Kidney tubule cell (primary cell): ENCODE measurements around the gene ABCA8.
"Not testable (repeated sequence)": the region's sequence is repeated elsewhere in the genome, so short reads cannot be mapped to it uniquely, and the experiment has no call there.

Experiments
- DNase-seq: peaks from one replicate; pipeline ENCODE4 v3.0.0-alpha.2; 2018; ENCODE audit warnings: low spot score

The ABCA8 gene, protein sequence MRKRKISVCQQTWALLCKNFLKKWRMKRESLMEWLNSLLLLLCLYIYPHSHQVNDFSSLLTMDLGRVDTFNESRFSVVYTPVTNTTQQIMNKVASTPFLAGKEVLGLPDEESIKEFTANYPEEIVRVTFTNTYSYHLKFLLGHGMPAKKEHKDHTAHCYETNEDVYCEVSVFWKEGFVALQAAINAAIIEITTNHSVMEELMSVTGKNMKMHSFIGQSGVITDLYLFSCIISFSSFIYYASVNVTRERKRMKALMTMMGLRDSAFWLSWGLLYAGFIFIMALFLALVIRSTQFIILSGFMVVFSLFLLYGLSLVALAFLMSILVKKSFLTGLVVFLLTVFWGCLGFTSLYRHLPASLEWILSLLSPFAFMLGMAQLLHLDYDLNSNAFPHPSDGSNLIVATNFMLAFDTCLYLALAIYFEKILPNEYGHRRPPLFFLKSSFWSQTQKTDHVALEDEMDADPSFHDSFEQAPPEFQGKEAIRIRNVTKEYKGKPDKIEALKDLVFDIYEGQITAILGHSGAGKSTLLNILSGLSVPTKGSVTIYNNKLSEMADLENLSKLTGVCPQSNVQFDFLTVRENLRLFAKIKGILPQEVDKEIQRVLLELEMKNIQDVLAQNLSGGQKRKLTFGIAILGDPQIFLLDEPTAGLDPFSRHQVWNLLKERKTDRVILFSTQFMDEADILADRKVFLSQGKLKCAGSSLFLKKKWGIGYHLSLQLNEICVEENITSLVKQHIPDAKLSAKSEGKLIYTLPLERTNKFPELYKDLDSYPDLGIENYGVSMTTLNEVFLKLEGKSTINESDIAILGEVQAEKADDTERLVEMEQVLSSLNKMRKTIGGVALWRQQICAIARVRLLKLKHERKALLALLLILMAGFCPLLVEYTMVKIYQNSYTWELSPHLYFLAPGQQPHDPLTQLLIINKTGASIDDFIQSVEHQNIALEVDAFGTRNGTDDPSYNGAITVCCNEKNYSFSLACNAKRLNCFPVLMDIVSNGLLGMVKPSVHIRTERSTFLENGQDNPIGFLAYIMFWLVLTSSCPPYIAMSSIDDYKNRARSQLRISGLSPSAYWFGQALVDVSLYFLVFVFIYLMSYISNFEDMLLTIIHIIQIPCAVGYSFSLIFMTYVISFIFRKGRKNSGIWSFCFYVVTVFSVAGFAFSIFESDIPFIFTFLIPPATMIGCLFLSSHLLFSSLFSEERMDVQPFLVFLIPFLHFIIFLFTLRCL (N-terminal part only)

GRCh38 chr17:68955181-68955841 is at the start of gene ABCA8:
ABCA8 (minus strand) TSS chr17:68955392; CDS start chr17:68942034, 13,358 bp downstream.
- DNase-seq: no peak

DNA sequence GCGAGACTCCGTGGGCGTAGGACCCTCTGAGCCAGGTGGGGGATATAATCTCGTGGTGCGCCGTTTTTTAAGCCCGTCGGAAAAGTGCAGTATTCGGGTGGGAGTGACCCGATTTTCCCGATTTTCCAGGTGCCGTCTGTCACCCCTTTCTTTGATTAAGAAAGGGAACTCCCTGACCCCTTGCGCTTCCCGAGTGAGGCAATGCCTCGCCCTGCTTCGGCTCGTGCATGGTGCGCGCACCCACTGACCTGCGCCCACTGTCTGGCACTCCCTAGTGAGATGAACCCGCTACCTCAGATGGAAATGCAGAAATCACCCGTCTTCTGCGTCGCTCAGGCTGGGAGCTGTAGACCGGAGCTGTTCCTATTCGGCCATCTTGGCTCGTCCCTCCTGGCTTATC is 49.6 kb upstream of the ABCA8 start:
- not testable (repeated sequence) for DNase-seq

DNA sequence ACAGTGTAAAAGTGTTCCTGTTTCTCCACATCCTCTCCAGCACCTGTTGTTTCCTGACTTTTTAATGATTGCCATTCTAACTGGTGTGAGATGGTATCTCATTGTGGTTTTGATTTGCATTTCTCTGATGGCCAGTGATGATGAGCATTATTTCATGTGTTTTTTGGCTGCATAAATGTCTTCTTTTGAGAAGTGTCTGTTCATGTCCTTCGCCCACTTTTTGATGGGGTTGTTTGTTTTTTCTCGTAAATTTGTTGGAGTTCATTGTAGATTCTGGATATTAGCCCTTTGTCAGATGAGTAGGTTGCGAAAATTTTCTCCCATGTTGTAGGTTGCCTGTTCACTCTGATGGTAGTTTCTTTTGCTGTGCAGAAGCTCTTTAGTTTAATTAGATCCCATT is 44.6 kb upstream of the ABCA8 start:
- not testable (repeated sequence) for DNase-seq

GRCh38 chr17:68993112-68993511 is 37.9 kb upstream of the ABCA8 start:
- DNase-seq: peak; percentile 22

DNA sequence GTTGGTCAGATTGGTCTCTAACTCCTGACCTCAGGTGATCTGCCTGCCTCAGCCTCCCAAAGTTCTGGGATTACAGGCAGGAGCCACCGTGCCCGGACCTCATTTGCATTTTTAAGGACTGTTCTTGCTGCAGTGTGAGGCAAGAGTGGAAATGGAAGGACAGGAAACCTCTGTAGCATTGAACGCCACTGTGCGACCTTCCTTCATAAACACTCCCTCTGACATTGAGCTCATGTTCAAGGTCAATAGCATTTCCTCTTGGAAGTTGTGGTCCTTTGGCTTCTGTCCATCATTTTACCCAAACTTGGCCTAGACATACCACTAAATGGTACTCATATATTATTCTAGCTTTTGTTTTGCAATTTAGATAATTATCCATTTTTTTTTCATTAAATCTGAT is 32.8 kb upstream of the ABCA8 start:
- DNase-seq: no peak

DNA sequence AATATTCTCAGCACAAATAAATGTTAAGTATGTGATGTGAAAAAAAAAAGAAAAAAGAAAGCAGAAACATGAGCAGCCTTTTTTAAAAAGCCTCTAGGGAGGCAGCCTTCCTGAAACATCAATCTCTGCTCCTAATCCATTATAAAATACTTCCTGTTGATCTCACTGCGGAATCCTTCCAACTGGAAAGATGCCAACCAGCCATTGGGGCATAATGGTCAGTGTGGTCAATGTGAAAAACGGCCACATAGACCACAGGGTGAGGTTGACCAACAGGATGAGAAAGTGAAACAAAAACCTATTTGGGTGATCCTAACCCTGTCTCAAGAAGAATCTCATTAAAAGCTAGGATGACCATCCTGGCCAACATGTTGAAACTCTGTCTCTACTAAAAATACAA is 26.1 kb upstream of the ABCA8 start:
- peak; percentile 91 for DNase-seq

- DNase-seq: peak; percentile 41
Measured at GRCh38 chr17:68973098-68973846, 18.1 kb upstream of the ABCA8 start.

DNA sequence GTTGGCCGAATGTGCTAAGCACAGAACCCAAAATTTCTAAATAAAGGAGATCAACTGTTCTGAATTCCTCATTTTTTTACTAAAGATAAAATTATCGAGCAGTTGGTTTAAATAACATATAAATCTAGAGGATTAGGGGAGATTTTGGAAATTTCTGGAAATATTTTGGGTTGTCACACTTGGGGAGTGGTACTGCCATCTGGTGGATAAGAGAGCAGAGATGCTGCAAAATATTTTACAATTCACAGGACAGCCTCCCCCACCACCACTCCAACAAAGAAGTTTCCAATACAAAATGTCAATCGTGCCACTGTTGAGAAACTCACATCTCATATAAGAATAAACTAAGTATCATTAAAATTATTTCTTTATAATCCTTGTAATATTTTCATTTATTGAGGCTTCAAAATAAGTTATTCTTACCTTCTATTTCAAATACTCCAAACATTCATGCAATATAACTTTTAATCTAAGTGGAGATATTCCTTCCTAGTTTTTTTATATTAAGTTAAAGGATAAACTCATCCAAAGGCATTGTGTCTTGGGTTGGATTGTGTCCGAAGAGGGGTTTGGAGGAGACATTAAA is 17.0 kb upstream of the ABCA8 start:
- peak; percentile 5 for DNase-seq

DNA sequence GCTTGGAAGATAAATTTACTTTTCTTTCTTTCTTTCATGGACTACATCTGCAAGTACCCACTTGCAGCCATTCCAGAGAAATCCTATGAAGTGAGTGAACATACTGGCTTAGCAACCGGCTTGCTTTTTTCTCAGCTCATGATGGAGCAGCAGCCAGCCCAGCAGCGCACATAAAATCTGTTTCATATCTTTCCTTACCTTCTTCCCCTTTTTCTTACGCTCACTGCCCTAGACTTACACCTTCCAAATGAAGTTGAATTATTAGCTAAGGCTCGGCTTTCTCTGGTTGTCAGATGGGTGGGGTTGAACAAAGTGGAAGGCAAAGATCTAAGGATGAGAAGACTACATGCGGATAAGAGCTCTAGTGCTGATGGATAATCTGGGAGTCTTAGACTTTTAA is 13.9 kb upstream of the ABCA8 start:
- no peak for DNase-seq

DNA sequence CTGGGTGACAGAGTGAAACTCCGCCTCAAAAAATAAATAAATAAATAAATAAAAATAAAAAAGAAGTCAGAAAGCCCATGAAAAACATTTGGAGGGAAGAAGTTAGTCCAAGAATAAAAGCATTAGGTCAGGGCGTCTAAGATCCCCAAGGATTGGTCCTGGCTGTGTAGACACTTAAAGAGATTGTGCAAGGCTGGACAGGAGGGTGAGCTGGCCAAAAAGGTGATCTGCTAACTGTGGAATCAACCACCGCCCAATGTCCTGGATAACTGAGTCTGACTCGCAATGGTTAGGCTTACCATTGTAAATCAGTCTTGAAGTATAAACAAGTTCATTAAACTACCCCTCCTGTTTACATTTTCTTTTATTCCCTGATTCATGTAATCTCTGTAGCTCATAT is 8.8 kb upstream of the ABCA8 start:
- no peak for DNase-seq

DNA sequence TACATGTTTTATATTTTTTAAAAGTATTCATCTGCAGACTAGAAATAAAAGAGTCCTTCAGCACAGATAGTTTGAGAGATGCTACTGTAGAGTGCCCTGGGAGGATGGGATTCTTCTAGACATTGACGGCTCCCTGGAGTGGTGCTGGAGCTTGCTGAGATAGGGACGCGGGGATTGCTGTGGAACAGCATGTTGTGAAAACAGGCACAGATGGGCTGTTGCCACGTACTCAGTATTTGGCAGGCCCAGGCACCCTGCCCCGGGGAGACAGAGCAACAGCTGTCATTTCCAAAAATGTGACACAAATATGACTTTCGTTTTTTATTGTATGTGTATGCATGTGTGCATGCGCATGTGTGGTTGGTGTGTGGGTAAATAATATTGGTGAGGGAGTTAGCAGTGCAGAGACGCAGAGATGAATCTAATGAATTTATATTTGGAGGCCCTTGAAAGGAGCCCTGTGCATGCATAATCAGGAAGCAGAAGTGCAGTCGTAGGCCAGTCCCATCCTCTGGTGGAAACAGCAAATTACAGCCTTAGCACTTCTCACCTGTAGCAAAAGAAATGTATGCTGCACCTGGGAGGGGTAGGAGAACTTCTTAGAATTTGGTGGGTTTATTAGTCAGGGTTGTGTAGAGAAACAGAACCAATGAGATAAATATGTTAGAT is 6.2 kb upstream of the ABCA8 start:
- DNase-seq: no peak

DNA sequence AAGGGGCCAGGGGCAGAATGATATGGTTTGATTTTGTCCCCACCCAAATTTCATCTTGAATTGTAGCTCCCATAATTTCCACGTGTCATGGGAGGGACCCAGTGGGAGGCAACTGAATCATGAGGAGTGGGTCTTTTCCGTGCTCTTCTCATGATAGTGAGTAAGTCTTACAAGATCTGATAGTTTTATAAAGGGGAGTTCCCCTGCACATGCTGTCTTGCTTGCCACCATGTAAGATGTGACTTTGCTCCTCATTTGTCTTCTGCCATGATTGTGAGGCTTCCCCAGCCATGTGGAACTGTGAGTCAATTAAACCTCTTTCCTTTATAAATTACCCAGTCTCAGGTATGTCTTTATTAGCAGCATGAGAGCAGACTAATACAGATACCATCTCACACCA is 3.9 kb upstream of the ABCA8 start:
- DNase-seq: not testable (repeated sequence)

DNA sequence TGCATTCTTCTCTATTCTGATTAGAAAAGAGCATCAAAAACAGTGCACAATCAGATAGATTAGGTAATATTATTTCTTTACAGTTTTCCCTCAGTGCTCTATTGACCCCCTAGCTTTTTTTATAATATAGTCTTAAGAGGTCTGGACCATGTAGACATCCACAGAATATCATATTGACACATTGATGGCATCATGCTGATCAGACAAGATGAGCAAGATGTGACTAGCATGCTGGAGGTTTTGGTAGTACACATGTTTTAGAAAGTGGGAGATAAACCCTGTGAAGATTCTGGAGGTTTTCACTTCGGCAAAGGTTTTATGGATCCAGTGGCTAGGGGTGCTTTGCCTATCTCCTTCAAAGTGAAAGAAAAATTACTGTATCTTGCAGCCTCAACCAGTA is 2.8 kb upstream of the ABCA8 start:
- DNase-seq: no peak

- DNase-seq: no peak
Measured at GRCh38 chr17:68954146-68954896, 871 bp downstream of the ABCA8 start.

DNA sequence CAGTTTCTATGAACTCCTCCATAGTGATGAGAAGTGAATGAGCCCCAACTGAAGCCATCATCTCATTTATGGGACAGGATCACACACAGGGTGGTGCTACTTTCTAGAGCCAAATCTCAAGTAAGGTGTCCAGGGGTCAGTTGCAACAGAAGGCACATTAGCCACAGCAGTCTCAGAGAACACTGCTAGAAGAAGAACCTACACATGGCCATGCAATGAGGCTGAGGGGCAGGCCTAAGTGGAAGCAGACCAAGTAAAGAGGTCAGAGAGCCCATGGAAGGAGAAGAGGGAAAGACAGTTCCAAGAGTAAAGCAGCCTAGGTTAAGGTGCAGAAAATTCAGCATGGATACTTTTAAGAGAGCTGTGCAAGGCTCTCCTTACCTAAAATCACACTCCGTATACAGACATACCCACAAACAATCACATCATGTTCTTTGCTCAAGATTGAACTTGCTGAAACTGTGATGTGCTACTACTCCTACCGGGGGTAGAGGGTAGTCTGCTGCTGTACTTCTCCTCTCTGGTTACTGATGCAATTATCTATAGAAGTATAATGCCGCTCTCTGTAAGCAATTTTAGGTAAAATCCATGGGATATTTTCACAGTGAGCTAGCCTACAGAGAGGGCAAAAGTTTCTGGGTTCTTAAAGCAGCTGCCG is 1.7 kb downstream of the ABCA8 start:
- no peak for DNase-seq

GRCh38 chr17:68950725-68951124 is 4.5 kb downstream of the ABCA8 start:
- no peak for DNase-seq

GRCh38 chr17:68947868-68948267 is 7.3 kb downstream of the ABCA8 start:
- not testable (repeated sequence) for DNase-seq

- no peak for DNase-seq
Measured at GRCh38 chr17:68944435-68945035, 10.7 kb downstream of the ABCA8 start.
